HepG2 (cell line): ENCODE measurements around the gene SNX21. TPM values are rescaled to one million over a fixed set of nuclear protein-coding genes. Genes with fewer than 3 reads are reported as not detected.

Source experiments
- EP300 ChIP-seq, 3 experiments: sonication (generic) in 1 of 3; formaldehyde crosslinking in 1 of 3; IDR thresholded peaks; 2 replicates each; pipeline versions ENCODE4 v1.5.1 to v1.6.1; 2011 to 2020; ENCODE audit warnings: low read depth in 2 of 3, low read length in 2 of 3, borderline replicate concordance in 1 of 3, improper control_type of control experiment in 1 of 3, mild to moderate bottlenecking in 1 of 3, missing genetic modification reagents in 1 of 3, moderate library complexity in 1 of 3
- FOXA3 ChIP-seq: IDR thresholded peaks from 2 replicates; pipeline ENCODE4 v1.6.1; 2016; ENCODE audit warnings: missing genetic modification reagents, missing compliant biosample characterization
- HDAC1 ChIP-seq: sonication (generic); formaldehyde crosslinking; IDR thresholded peaks from 2 replicates; pipeline ENCODE4 v1.5.1; 2020; ENCODE audit warnings: mild to moderate bottlenecking, missing genetic modification reagents
- HNF4A ChIP-seq: sonication (generic); formaldehyde crosslinking; IDR thresholded peaks from 2 replicates; pipeline ENCODE4 v1.4.0; 2020; ENCODE audit warnings: missing genetic modification reagents
- HOXA3 ChIP-seq: sonication (generic); formaldehyde crosslinking; IDR thresholded peaks from 2 replicates; pipeline ENCODE4 v1.5.0; 2020; ENCODE audit warnings: missing genetic modification reagents
- KLF12 ChIP-seq: sonication (generic); formaldehyde crosslinking; IDR thresholded peaks from 2 replicates; pipeline ENCODE4 v1.4.0; 2020; ENCODE audit warnings: missing genetic modification reagents, borderline replicate concordance
- NCOA2 ChIP-seq: sonication (generic); formaldehyde crosslinking; IDR thresholded peaks from 2 replicates; pipeline ENCODE4 v1.8.0; 2022; ENCODE audit warnings: inconsistent platforms
- NFATC3 ChIP-seq: sonication (generic); formaldehyde crosslinking; IDR thresholded peaks from 2 replicates; pipeline ENCODE4 v1.5.1; 2020; ENCODE audit warnings: mild to moderate bottlenecking, missing genetic modification reagents
- RCOR2 ChIP-seq: IDR thresholded peaks from 2 replicates; pipeline ENCODE4 v1.6.1; 2016; ENCODE audit warnings: missing biosample characterization, missing genetic modification reagents
- RELA ChIP-seq: sonication (generic); formaldehyde crosslinking; IDR thresholded peaks from 2 replicates; pipeline ENCODE4 v1.4.0; 2020; ENCODE audit warnings: missing genetic modification reagents
- SP1 ChIP-seq, 2 experiments: fragments of 450-650 bp in 1 of 2; sonication (generic) in 1 of 2; formaldehyde crosslinking in 1 of 2; IDR thresholded peaks; 2 replicates each; pipeline versions ENCODE4 v1.4.0 to v1.6.1; 2016 to 2020; ENCODE audit warnings: missing genetic modification reagents in 1 of 2
- SP4 ChIP-seq: sonication (generic); formaldehyde crosslinking; IDR thresholded peaks from 2 replicates; pipeline ENCODE4 v1.8.1; 2023; ENCODE audit warnings: mild to moderate bottlenecking, missing genetic modification reagents
- TEF ChIP-seq: sonication (generic); formaldehyde crosslinking; IDR thresholded peaks from 2 replicates; pipeline ENCODE4 v1.5.0; 2020; ENCODE audit warnings: missing genetic modification reagents
- ZMYM2 ChIP-seq: sonication (generic); formaldehyde crosslinking; IDR thresholded peaks from 2 replicates; pipeline ENCODE4 v1.8.0; 2022; ENCODE audit warnings: mild to moderate bottlenecking, missing genetic modification reagents
- ZNF136 ChIP-seq: sonication (generic); formaldehyde crosslinking; IDR thresholded peaks from 2 replicates; pipeline ENCODE4 v1.8.1; 2022; ENCODE audit warnings: low read depth, mild to moderate bottlenecking, moderate library complexity, missing genetic modification reagents
- ZNF274 ChIP-seq: sonication (generic); formaldehyde crosslinking; IDR thresholded peaks from 2 replicates; pipeline ENCODE4 v1.5.1; 2020; ENCODE audit warnings: mild to moderate bottlenecking, missing genetic modification reagents
- ZNF350 ChIP-seq: sonication (generic); formaldehyde crosslinking; IDR thresholded peaks from 2 replicates; pipeline ENCODE4 v1.4.0; 2020; ENCODE audit warnings: mild to moderate bottlenecking, low read depth, missing genetic modification reagents, borderline replicate concordance
- ZNF512B ChIP-seq: sonication (generic); formaldehyde crosslinking; IDR thresholded peaks from 2 replicates; pipeline ENCODE4 v1.5.1; 2020; ENCODE audit warnings: missing genetic modification reagents, mild to moderate bottlenecking, borderline replicate concordance
- ZNF678 ChIP-seq: sonication (generic); formaldehyde crosslinking; IDR thresholded peaks from 2 replicates; pipeline ENCODE4 v1.4.0; 2020; ENCODE audit warnings: mild to moderate bottlenecking, missing genetic modification reagents
- ZNF784 ChIP-seq: sonication (generic); formaldehyde crosslinking; IDR thresholded peaks from 2 replicates; pipeline ENCODE4 v1.5.1; 2020; ENCODE audit warnings: missing genetic modification reagents, mild to moderate bottlenecking, borderline replicate concordance
- ZSCAN31 ChIP-seq: sonication (generic); formaldehyde crosslinking; IDR thresholded peaks from 2 replicates; pipeline ENCODE4 v1.5.0; 2020; ENCODE audit warnings: low read depth, mild to moderate bottlenecking, missing genetic modification reagents
- polyA plus RNA-seq, 8 experiments: library from polyadenylated mRNA; depleted of rRNA in 3 of 8; stranded (reverse) in 7 of 8; unstranded in 1 of 8; fragments of >200 nt; fragmentation: Illumina TruSeq in 4 of 8; extraction: Trizol in 4 of 8; gene quantifications; 2 replicates each; pipeline versions ENCODE4 v1.2.1 to v1.2.3, GENCODE V29; 2011 to 2016; ENCODE audit warnings: low read depth in 4 of 8, missing spikeins in 1 of 8, mixed read lengths in 1 of 8; ENCODE audit not compliant: insufficient read depth in 1 of 8
- total RNA-seq, 5 experiments: library from RNA; depleted of rRNA; stranded (reverse); fragments of >200 nt; fragmentation: Illumina TruSeq; extraction: Trizol; gene quantifications; 2 replicates each; pipeline ENCODE4 v1.2.3, GENCODE V29; 2016; ENCODE audit warnings: low read depth in 1 of 5
- TF ChIP-seq, protein P1 (sequence below): sonication (generic); formaldehyde crosslinking; IDR thresholded peaks from 2 replicates; pipeline ENCODE4 v1.5.1; 2020; ENCODE audit warnings: missing genetic modification reagents, mild to moderate bottlenecking, borderline replicate concordance

The SNX21 gene
- total and polyA plus RNA-seq, 2 of the 13 experiments (the other 11 are each of a cell fraction or from before 2014, with no cell fraction given) = 7.7 to 12.8 TPM

DNA sequence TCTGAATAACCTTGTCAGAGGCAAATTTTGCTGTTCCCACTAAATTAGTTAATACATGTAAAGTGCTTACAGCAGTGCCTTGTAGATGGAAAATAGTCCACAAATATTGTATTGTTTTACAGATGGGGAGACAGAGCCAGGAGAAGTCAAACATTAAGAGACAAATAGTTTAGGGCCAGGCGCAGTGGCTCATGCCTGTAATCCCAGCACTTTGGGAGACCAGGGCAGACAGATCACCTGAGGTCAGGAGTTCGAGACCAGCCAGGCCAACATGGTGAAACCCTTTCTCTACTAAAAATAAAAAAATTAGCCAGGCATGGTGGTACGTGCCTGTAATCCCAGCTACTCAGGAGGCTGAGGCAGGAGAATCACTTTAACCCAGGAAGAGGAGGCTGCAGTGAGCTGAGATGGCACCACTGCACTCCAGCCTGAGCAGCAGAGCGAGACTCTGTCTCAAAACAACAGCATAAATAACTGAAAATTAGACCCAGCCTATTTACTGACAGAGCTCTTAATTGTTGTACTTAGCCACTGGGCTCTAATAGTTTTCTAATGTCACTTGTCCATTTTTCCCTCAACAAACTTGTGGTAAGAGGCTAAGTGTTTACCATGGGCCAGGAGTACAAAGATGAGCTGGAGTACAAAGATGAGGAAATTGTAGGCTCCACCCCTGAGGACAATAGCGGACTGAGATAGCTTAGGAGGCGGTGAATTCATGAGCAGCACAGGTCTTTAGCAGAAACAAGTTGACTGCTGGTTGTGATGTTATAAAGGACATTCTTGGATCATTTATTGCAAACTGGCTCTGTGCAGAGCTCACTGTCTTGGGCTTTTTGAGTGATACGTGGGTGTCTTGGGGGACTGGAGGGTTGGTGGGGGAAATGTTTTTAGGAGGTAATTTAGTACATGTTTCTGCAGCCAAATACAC, 30.2 kb downstream of the SNX21 start (continued):
- TF ChIP-seq HDAC1 (peak; percentile 89), ZNF512B (no peak), ZNF274 (CRISPR knock-in tag) (no peak), TEF (CRISPR knock-in tag) (no peak), KLF12 (peak; percentile 15; the same call in 1 of the 2 replicates), ZNF784 (CRISPR knock-in tag) (no peak), ZSCAN31 (CRISPR knock-in tag) (0 out of 2 replicates have a peak, but pooled peaks have one; percentile 30), HOXA3 (peak; percentile 56; the same call in 1 of the 2 replicates), ZMYM2 (peak; percentile 88), NCOA2 (CRISPR knock-in tag) (peak; percentile 57; the same call in 1 of the 2 replicates), HNF4A (CRISPR knock-in tag) (peak; percentile 93), ZNF136 (CRISPR knock-in tag) (no peak), SP4 (0 out of 2 replicates have a peak, but pooled peaks have one; percentile 14), ZNF678 (CRISPR knock-in tag) (no peak), FOXA3 (CRISPR knock-in tag) (peak; percentile 89), RELA (CRISPR knock-in tag) (0 out of 2 replicates have a peak, but pooled peaks have one; percentile 71), SP1 (IDR thresholded peaks at IDR 0.05) (no peak), SP1 (CRISPR knock-in tag; IDR thresholded peaks at IDR 0.05) (peak; percentile 39; the same call in 1 of the 2 replicates), EP300 (IDR thresholded peaks at IDR 0.05; ENCODE audit: low read depth in 2 of 2, low read length in 2 of 2) (peak in 1 of 2 experiments; percentile 81; a peak in 3 of 4 replicates), EP300 (CRISPR knock-in tag; IDR thresholded peaks at IDR 0.05; ENCODE audit: borderline replicate concordance) (no peak; the same call in 1 of the 2 replicates), NFATC3 (CRISPR knock-in tag) (no peak), RCOR2 (CRISPR knock-in tag) (peak; percentile 57; the same call in 1 of the 2 replicates), ZNF350 (CRISPR knock-in tag) (peak; percentile 60; the same call in 1 of the 2 replicates)
- TF ChIP-seq, protein P1, sequence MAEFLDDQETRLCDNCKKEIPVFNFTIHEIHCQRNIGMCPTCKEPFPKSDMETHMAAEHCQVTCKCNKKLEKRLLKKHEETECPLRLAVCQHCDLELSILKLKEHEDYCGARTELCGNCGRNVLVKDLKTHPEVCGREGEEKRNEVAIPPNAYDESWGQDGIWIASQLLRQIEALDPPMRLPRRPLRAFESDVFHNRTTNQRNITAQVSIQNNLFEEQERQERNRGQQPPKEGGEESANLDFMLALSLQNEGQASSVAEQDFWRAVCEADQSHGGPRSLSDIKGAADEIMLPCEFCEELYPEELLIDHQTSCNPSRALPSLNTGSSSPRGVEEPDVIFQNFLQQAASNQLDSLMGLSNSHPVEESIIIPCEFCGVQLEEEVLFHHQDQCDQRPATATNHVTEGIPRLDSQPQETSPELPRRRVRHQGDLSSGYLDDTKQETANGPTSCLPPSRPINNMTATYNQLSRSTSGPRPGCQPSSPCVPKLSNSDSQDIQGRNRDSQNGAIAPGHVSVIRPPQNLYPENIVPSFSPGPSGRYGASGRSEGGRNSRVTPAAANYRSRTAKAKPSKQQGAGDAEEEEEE = 0 out of 2 replicates have a peak, but pooled peaks have one; percentile 63
